K562 (cell line): ENCODE results near the gene NDUFB10. TPM values are rescaled to one million over a fixed set of nuclear protein-coding genes. Genes with fewer than 3 reads are reported as not detected.

ENCODE experiments used
- BCL6 ChIP-seq: fragments of 250-450 bp; sonication (Bioruptor Pico); IDR thresholded peaks from 2 replicates; pipeline ENCODE4 v1.4.0; 2020
- EGR1 ChIP-seq: fragments of 450-650 bp; conservative IDR thresholded peaks from 2 replicates; pipeline ENCODE4 v1.6.1; 2017; ENCODE audit warnings: mild to moderate bottlenecking
- GTF2A2 ChIP-seq: IDR thresholded peaks from 2 replicates; pipeline ENCODE4 v1.6.1; 2016; ENCODE audit warnings: mild to moderate bottlenecking, missing genetic modification characterization, missing compliant biosample characterization
- HBP1 ChIP-seq: fragments of 450-650 bp; formaldehyde crosslinking; IDR thresholded peaks from 2 replicates; pipeline ENCODE4 v1.4.0; 2022; ENCODE audit warnings: missing genetic modification characterization
- HDAC6 ChIP-seq: IDR thresholded peaks from 2 replicates; pipeline ENCODE4 v1.6.1; 2012; ENCODE audit warnings: low read depth, mild to moderate bottlenecking, control low read depth, inconsistent platforms, low read length, moderate library complexity
- HOXB6 ChIP-seq: fragments of 250-450 bp; sonication (Bioruptor Pico); IDR thresholded peaks from 2 replicates; pipeline ENCODE4 v1.5.1; 2022; ENCODE audit warnings: mild to moderate bottlenecking, borderline replicate concordance
- KDM5B ChIP-seq: fragments of 200-600 bp; sonication (generic); IDR thresholded peaks from 2 replicates; pipeline ENCODE4 v1.6.1; 2012; ENCODE audit warnings: low read depth, mild to moderate bottlenecking, moderate library complexity, low read length, control low read depth, inconsistent platforms; ENCODE audit not compliant: insufficient replicate concordance
- KLF6 ChIP-seq: fragments of 250-450 bp; sonication (Bioruptor Pico); IDR thresholded peaks from 2 replicates; pipeline ENCODE4 v1.4.0; 2020; ENCODE audit warnings: mild to moderate bottlenecking, moderate library complexity, borderline replicate concordance
- MITF ChIP-seq: IDR thresholded peaks from 2 replicates; pipeline ENCODE4 v1.6.1; 2014; ENCODE audit warnings: antibody characterized with exemption
- PML ChIP-seq: IDR thresholded peaks from 2 replicates; pipeline ENCODE4 v1.6.1; 2012; ENCODE audit warnings: low read length, inconsistent platforms
- RAD51 ChIP-seq: fragments of 450-650 bp; IDR thresholded peaks from 2 replicates; pipeline ENCODE4 v1.7.1; 2016; ENCODE audit warnings: low read depth, mild to moderate bottlenecking, borderline replicate concordance
- RERE ChIP-seq: sonication (generic); formaldehyde crosslinking; IDR thresholded peaks from 2 replicates; pipeline ENCODE4 v1.8.0; 2023; ENCODE audit warnings: missing genetic modification reagents, mild to moderate bottlenecking, borderline replicate concordance
- STAT5B ChIP-seq: fragments of 250-450 bp; sonication (Bioruptor Pico); IDR thresholded peaks from 2 replicates; pipeline ENCODE4 v1.8.0; 2021; ENCODE audit warnings: mild to moderate bottlenecking, inconsistent platforms
- TCFL5 ChIP-seq: fragments of 250-450 bp; sonication (Bioruptor Pico); conservative IDR thresholded peaks from 2 replicates; pipeline ENCODE4 v1.6.1; 2021; ENCODE audit warnings: mild to moderate bottlenecking, moderate library complexity, matching md5 sums
- TGIF2 ChIP-seq: sonication (generic); formaldehyde crosslinking; IDR thresholded peaks from 2 replicates; pipeline ENCODE4 v1.8.1; 2022; ENCODE audit warnings: mild to moderate bottlenecking, missing genetic modification reagents, moderate library complexity
- ZNF518B ChIP-seq: fragments of 250-450 bp; sonication (Bioruptor Pico); IDR thresholded peaks from 2 replicates; pipeline ENCODE4 v1.5.0; 2021; ENCODE audit warnings: mild to moderate bottlenecking, moderate library complexity
- ZNF551 ChIP-seq: fragments of 250-450 bp; sonication (Bioruptor Pico); IDR thresholded peaks from 2 replicates; pipeline ENCODE4 v1.5.0; 2021; ENCODE audit warnings: mild to moderate bottlenecking, moderate library complexity
- polyA plus RNA-seq, 8 experiments: library from polyadenylated mRNA; depleted of rRNA in 4 of 8; stranded (reverse) in 5 of 8; unstranded in 3 of 8; fragments of >200 nt; fragmentation: Nextera tagmentation in 2 of 8; fragmentation: Illumina TruSeq in 1 of 8; extraction: Ambion mirVana in 2 of 8; extraction: Trizol in 1 of 8; gene quantifications; 2 replicates each; pipeline versions ENCODE4 v1.2.1 to v1.2.3, GENCODE V29; 2011 to 2014; ENCODE audit warnings: inconsistent platforms in 1 of 8, missing spikeins in 1 of 8
- total RNA-seq, 7 experiments: library from RNA; depleted of rRNA in 6 of 7; stranded (reverse); fragments of >200 nt in 6 of 7; fragmentation: Illumina TruSeq in 2 of 7; extraction: Trizol in 2 of 7; gene quantifications; 2 replicates each; pipeline versions ENCODE4 v1.2.1 to v1.2.3, GENCODE V29; 2011 to 2021; ENCODE audit warnings: low replicate concordance in 1 of 7

NDUFB10 gene
- total and polyA plus RNA-seq, 9 of the 15 experiments (the other 6 are each of a cell fraction or from before 2014, with no cell fraction given) = 69.3 to 527 (median 161) TPM

GRCh38 chr16:1965396-1966001 is 6.2 kb downstream of the NDUFB10 start (continued):
- TF ChIP-seq HDAC6 (no peak), HOXB6 (CRISPR knock-in tag) (no peak), PML (no peak), RAD51 (no peak), GTF2A2 (no peak), STAT5B (no peak), TCFL5 (CRISPR knock-in tag) (no peak), RERE (peak; percentile 5; the same call in 1 of the 2 replicates), KLF6 (CRISPR knock-in tag) (no peak), MITF (no peak), EGR1 (peak; percentile 32), KDM5B (peak; percentile 25), BCL6 (no peak), ZNF551 (CRISPR knock-in tag) (no peak), HBP1 (CRISPR knock-in tag) (no peak), ZNF518B (CRISPR knock-in tag) (no peak), TGIF2 (CRISPR knock-in tag) (no peak)
